Measurements from ENCODE around the gene CAB39L. TPM values are rescaled to one million over a fixed set of nuclear protein-coding genes. Genes with fewer than 3 reads are reported as not detected.
A peak's percentile ranks its signal among the peaks of the same experiment; 100 is the strongest.
"Not testable (repeated sequence)": the region's sequence is repeated elsewhere in the genome, so short reads cannot be mapped to it uniquely, and the experiment has no call there.

CAB39L gene
- polyA plus RNA-seq, 6 donors from 2014 or later = 2.7 to 6.8 (median 5.4) TPM

- DNase-seq (no peak), ATAC-seq (ENCODE audit: low read depth in 2 of 2) (no peak)
- peak overlapping the region in 1 of 6 donors; percentile 57 for H3K27ac Mint-ChIP-seq
- no peaks in the 10 kb centered on the region for H3K27me3 Mint-ChIP-seq
- H3K36me3 Mint-ChIP-seq = peaks cover 6 to 8% of the 10 kb centered on the region in 2 donors
- H3K9me3 Mint-ChIP-seq = no peaks in the 10 kb centered on the region
- no peak overlapping the region for H3K4me3 Mint-ChIP-seq
- no peaks in the 10 kb centered on the region for H3K4me1 Mint-ChIP-seq
Measured at GRCh38 chr13:49347650-49348385, 96.0 kb downstream of the CAB39L start.

- Mint-ChIP-seq H3K4me3 (no peak overlapping the region), H3K9me3 (no peaks in the 10 kb centered on the region), H3K27ac (no peak overlapping the region), H3K27me3 (no peaks in the 10 kb centered on the region), H3K36me3 (peaks cover 6 to 8% of the 10 kb centered on the region in 2 donors), H3K4me1 (no peaks in the 10 kb centered on the region)
- ATAC-seq (ENCODE audit: low read depth in 2 of 2) (no peak), DNase-seq (no peak)
Measured at GRCh38 chr13:49346460-49346859, 97.4 kb downstream of the CAB39L start.

- Mint-ChIP-seq H3K27me3 (no peaks in the 10 kb centered on the region), H3K36me3 (peaks cover 8 to 11% of the 10 kb centered on the region in 2 donors), H3K9me3 (no peaks in the 10 kb centered on the region), H3K4me1 (no peaks in the 10 kb centered on the region), H3K4me3 (no peak overlapping the region), H3K27ac (peak overlapping the region in 1 of 6 donors; percentile 81)
- ATAC-seq (ENCODE audit: low read depth in 2 of 2) (no peak), DNase-seq (no peak)
Measured at GRCh38 chr13:49343731-49344130, 100.1 kb downstream of the CAB39L start.

- peak overlapping the region in 2 of 6 donors; percentile 49 to 81 for H3K27ac Mint-ChIP-seq
- no peaks in the 10 kb centered on the region for H3K9me3 Mint-ChIP-seq
- peaks cover 7 to 10% of the 10 kb centered on the region in 2 donors for H3K36me3 Mint-ChIP-seq
- no peaks in the 10 kb centered on the region for H3K27me3 Mint-ChIP-seq
- H3K4me3 Mint-ChIP-seq = no peak overlapping the region
- no peak for DNase-seq
- no peaks in the 10 kb centered on the region for H3K4me1 Mint-ChIP-seq
- ATAC-seq (ENCODE audit: low read depth in 2 of 2) = no peak
Measured at GRCh38 chr13:49343255-49343654, 100.6 kb downstream of the CAB39L start.

- Mint-ChIP-seq H3K4me1 (no peaks in the 10 kb centered on the region), H3K27ac (no peak overlapping the region), H3K4me3 (no peak overlapping the region), H3K27me3 (no peaks in the 10 kb centered on the region), H3K36me3 (peaks cover 7 to 10% of the 10 kb centered on the region in 2 donors), H3K9me3 (no peaks in the 10 kb centered on the region)
- no peak for DNase-seq
- ATAC-seq (ENCODE audit: low read depth in 2 of 2) = no peak
Measured at GRCh38 chr13:49342454-49342853, 101.4 kb downstream of the CAB39L start.

GRCh38 chr13:49341941-49342340 is 101.9 kb downstream of the CAB39L start:
- ATAC-seq (ENCODE audit: low read depth in 2 of 2) (no peak), DNase-seq (no peak)
- H3K27ac Mint-ChIP-seq = no peak overlapping the region
- H3K4me1 Mint-ChIP-seq = no peaks in the 10 kb centered on the region
- H3K4me3 Mint-ChIP-seq = no peak overlapping the region
- peaks cover 7 to 10% of the 10 kb centered on the region in 2 donors for H3K36me3 Mint-ChIP-seq
- no peaks in the 10 kb centered on the region for H3K27me3 Mint-ChIP-seq
- no peaks in the 10 kb centered on the region for H3K9me3 Mint-ChIP-seq

- Mint-ChIP-seq H3K27me3 (no peaks in the 10 kb centered on the region), H3K4me3 (no peak overlapping the region), H3K4me1 (no peaks in the 10 kb centered on the region), H3K27ac (no peak overlapping the region), H3K9me3 (no peaks in the 10 kb centered on the region), H3K36me3 (peaks cover 7 to 10% of the 10 kb centered on the region in 2 donors)
- no peak for DNase-seq
- no peak for ATAC-seq (ENCODE audit: low read depth in 2 of 2)
Measured at GRCh38 chr13:49341517-49341916, 102.3 kb downstream of the CAB39L start.

- H3K9me3 Mint-ChIP-seq = no peaks in the 10 kb centered on the region
- H3K36me3 Mint-ChIP-seq = peaks cover 7 to 10% of the 10 kb centered on the region in 2 donors
- DNase-seq (no peak), ATAC-seq (ENCODE audit: low read depth in 2 of 2) (no peak)
- H3K27ac Mint-ChIP-seq = peak overlapping the region in 1 of 6 donors; percentile 74
- H3K4me3 Mint-ChIP-seq = no peak overlapping the region
- no peaks in the 10 kb centered on the region for H3K27me3 Mint-ChIP-seq
- no peaks in the 10 kb centered on the region for H3K4me1 Mint-ChIP-seq
Measured at GRCh38 chr13:49340161-49340560, 103.7 kb downstream of the CAB39L start.

GRCh38 chr13:49336655-49337054 is 107.2 kb downstream of the CAB39L start:
- DNase-seq (no peak), ATAC-seq (ENCODE audit: low read depth in 2 of 2) (no peak)
- H3K27me3 Mint-ChIP-seq = no peaks in the 10 kb centered on the region
- peaks cover 4 to 15% of the 10 kb centered on the region in 2 donors for H3K36me3 Mint-ChIP-seq
- H3K27ac Mint-ChIP-seq = peak overlapping the region in 1 of 6 donors; percentile 58
- H3K4me3 Mint-ChIP-seq = no peak overlapping the region
- H3K4me1 Mint-ChIP-seq = no peaks in the 10 kb centered on the region
- no peaks in the 10 kb centered on the region for H3K9me3 Mint-ChIP-seq

- Mint-ChIP-seq H3K4me3 (no peak overlapping the region), H3K27me3 (no peaks in the 10 kb centered on the region), H3K36me3 (peaks cover 5 to 8% of the 10 kb centered on the region in 2 donors), H3K9me3 (no peaks in the 10 kb centered on the region), H3K27ac (no peak overlapping the region), H3K4me1 (no peaks in the 10 kb centered on the region)
- DNase-seq = no peak
- no peak for ATAC-seq (ENCODE audit: low read depth in 2 of 2)
Measured at GRCh38 chr13:49330546-49330864, 113.4 kb downstream of the CAB39L start.

GRCh38 chr13:49329831-49330545 is 113.9 kb downstream of the CAB39L start:
- Mint-ChIP-seq H3K9me3 (no peaks in the 10 kb centered on the region), H3K36me3 (peaks cover 5 to 8% of the 10 kb centered on the region in 2 donors), H3K27me3 (no peaks in the 10 kb centered on the region), H3K4me1 (peaks cover 0 to 4% (median 0%) of the 10 kb centered on the region in 3 donors), H3K27ac (no peak overlapping the region), H3K4me3 (no peak overlapping the region)
- no peak for DNase-seq
- ATAC-seq (ENCODE audit: low read depth in 2 of 2) = no peak

GRCh38 chr13:49327145-49327544 is 116.7 kb downstream of the CAB39L start:
- not testable (repeated sequence) for ATAC-seq (ENCODE audit: low read depth in 2 of 2); H3K4me3 Mint-ChIP-seq; DNase-seq; H3K4me1 Mint-ChIP-seq; H3K27me3 Mint-ChIP-seq; H3K9me3 Mint-ChIP-seq; H3K36me3 Mint-ChIP-seq
- H3K27ac Mint-ChIP-seq = peak overlapping the region in 1 of 6 donors; percentile 74

GRCh38 chr13:49326222-49326917 is 117.5 kb downstream of the CAB39L start:
- ATAC-seq (ENCODE audit: low read depth in 2 of 2) = no peak
- Mint-ChIP-seq H3K27me3 (no peaks in the 10 kb centered on the region), H3K9me3 (no peaks in the 10 kb centered on the region), H3K36me3 (peaks cover 0 to 5% of the 10 kb centered on the region in 2 donors), H3K4me3 (no peak overlapping the region), H3K27ac (no peak overlapping the region), H3K4me1 (peaks cover 2 to 8% (median 2%) of the 10 kb centered on the region in 3 donors)
- DNase-seq = no peak

GRCh38 chr13:49323344-49323743 is 120.5 kb downstream of the CAB39L start:
- H3K36me3 Mint-ChIP-seq = no peaks in the 10 kb centered on the region
- DNase-seq = no peak

More at GRCh38 chr13:49323344-49323743, 120.5 kb downstream of the CAB39L start:
- no peaks in the 10 kb centered on the region for H3K9me3 Mint-ChIP-seq
- no peak for ATAC-seq (ENCODE audit: low read depth in 2 of 2)
- no peak overlapping the region for H3K4me3 Mint-ChIP-seq
- H3K27me3 Mint-ChIP-seq = no peaks in the 10 kb centered on the region
- no peak overlapping the region for H3K27ac Mint-ChIP-seq
- peaks cover 16 to 23% (median 17%) of the 10 kb centered on the region in 3 donors for H3K4me1 Mint-ChIP-seq

All from naive B cell (primary cell).